Neuronal stem cell (in vitro differentiated cells): ENCODE data around the gene TNS3.
A peak's percentile ranks its signal among the peaks of the same experiment; 100 is the strongest.

Experiments
- DNase-seq: peaks from one replicate; pipeline ENCODE4 v3.0.0-alpha.2; 2013; ENCODE audit warnings: low spot score
- H2AFZ ChIP-seq: one replicate; pipeline ENCODE4 v1.6.1; 2013; ENCODE audit warnings: mild to moderate bottlenecking, low read length, inconsistent platforms
- H2AK5ac ChIP-seq: 2 replicates; pipeline ENCODE4 v1.6.1; 2013; ENCODE audit warnings: low read depth, mild to moderate bottlenecking, inconsistent platforms, low read length, moderate library complexity, mixed read lengths
- H2BK120ac ChIP-seq: 2 replicates; pipeline ENCODE4 v1.6.1; 2013; ENCODE audit warnings: low read depth, mild to moderate bottlenecking, inconsistent platforms, low read length, moderate library complexity, mixed read lengths
- H2BK12ac ChIP-seq: one replicate; pipeline ENCODE4 v1.6.1; 2013; ENCODE audit warnings: low read length, inconsistent platforms
- H2BK15ac ChIP-seq: 2 replicates; pipeline ENCODE4 v1.6.1; 2013; ENCODE audit warnings: mild to moderate bottlenecking, low read length, inconsistent platforms, mixed read lengths
- H2BK5ac ChIP-seq: one replicate; pipeline ENCODE4 v1.6.1; 2013; ENCODE audit warnings: inconsistent platforms, mild to moderate bottlenecking, low read length, moderate library complexity
- H3K14ac ChIP-seq: one replicate; pipeline ENCODE4 v1.6.1; 2013; ENCODE audit warnings: low read length, inconsistent platforms
- H3K18ac ChIP-seq: 2 replicates; pipeline ENCODE4 v1.6.1; 2013; ENCODE audit warnings: low read length, inconsistent platforms
- H3K23ac ChIP-seq: 2 replicates; pipeline ENCODE4 v1.6.1; 2013; ENCODE audit warnings: low read depth, mild to moderate bottlenecking, mixed read lengths, low read length, inconsistent platforms; ENCODE audit not compliant: poor library complexity
- H3K27ac ChIP-seq: replicated peaks from 3 replicates; pipeline ENCODE4 v1.5.1; 2013; ENCODE audit warnings: low read length, inconsistent platforms
- H3K27me3 ChIP-seq, 3 experiments: 2 replicates each; pipeline ENCODE4 v1.6.1; 2013; ENCODE audit warnings: low read length in 3 of 3, mild to moderate bottlenecking in 2 of 3, inconsistent platforms in 1 of 3, low read depth in 1 of 3, mixed read lengths in 1 of 3, moderate library complexity in 1 of 3; ENCODE audit not compliant: control insufficient read depth in 3 of 3, insufficient read depth in 3 of 3
- H3K36me3 ChIP-seq, 2 donors: replicated peaks in 1 of 2; 2 replicates each; pipeline ENCODE4 v1.6.1; 2013; ENCODE audit warnings: low read length in 2 of 2; ENCODE audit not compliant: control insufficient read depth in 2 of 2, insufficient read depth in 2 of 2
- H3K4ac ChIP-seq: 2 replicates; pipeline ENCODE4 v1.6.1; 2013; ENCODE audit warnings: inconsistent platforms, mild to moderate bottlenecking, low read length, moderate library complexity
- H3K4me1 ChIP-seq, 2 donors: 1 replicate in 1 of 2; 2 replicates in 1 of 2; pipeline ENCODE4 v1.6.1; 2013; ENCODE audit warnings: low read length in 2 of 2, low read depth in 1 of 2; ENCODE audit not compliant: control insufficient read depth in 2 of 2, insufficient read depth in 1 of 2
- H3K4me2 ChIP-seq: one replicate; pipeline ENCODE4 v1.6.1; 2013; ENCODE audit warnings: mild to moderate bottlenecking, low read length, inconsistent platforms; ENCODE audit not compliant: insufficient read depth, poor library complexity, severe bottlenecking
- H3K4me3 ChIP-seq, 2 donors: 2 replicates each; pipeline ENCODE4 v1.5.1; 2013; ENCODE audit warnings: low read length in 2 of 2, mild to moderate bottlenecking in 2 of 2, inconsistent platforms in 1 of 2, moderate library complexity in 1 of 2
- H3K79me1 ChIP-seq: one replicate; pipeline ENCODE4 v1.6.1; 2013; ENCODE audit warnings: low read depth, mild to moderate bottlenecking, inconsistent platforms, low read length, moderate library complexity
- H3K9ac ChIP-seq: one replicate; pipeline ENCODE4 v1.6.1; 2013; ENCODE audit warnings: mild to moderate bottlenecking, low read depth, low read length, inconsistent platforms; ENCODE audit not compliant: poor library complexity
- H3K9me3 ChIP-seq, 2 donors: replicated peaks in 1 of 2; 2 replicates each; pipeline versions ENCODE3 to v1.6.1; 2013; ENCODE audit warnings: low read length in 2 of 2, mild to moderate bottlenecking in 2 of 2, inconsistent platforms in 1 of 2, low read depth in 1 of 2, mixed read lengths in 1 of 2, moderate library complexity in 1 of 2; ENCODE audit not compliant: control insufficient read depth in 2 of 2, insufficient read depth in 1 of 2
- H4K8ac ChIP-seq: one replicate; pipeline ENCODE4 v1.6.1; 2013; ENCODE audit warnings: low read depth, mild to moderate bottlenecking, inconsistent platforms, low read length, moderate library complexity
- H4K91ac ChIP-seq: one replicate; pipeline ENCODE4 v1.6.1; 2013; ENCODE audit warnings: low read length, low read depth, mild to moderate bottlenecking, inconsistent platforms; ENCODE audit not compliant: poor library complexity
- WGBS, 2 donors: extraction: QIAGEN DNeasy Blood & Tissue Kit; methylation state at CpG; one replicate each; pipeline ENCODE4 v1.1.7; 2013; ENCODE audit warnings: missing lambda C conversion rate in 2 of 2, mixed read lengths in 1 of 2; ENCODE audit not compliant: insufficient read length in 2 of 2, insufficient replicate concordance in 1 of 2; ENCODE audit errors: extremely low coverage in 2 of 2; 5-methylcytosine and 5-hydroxymethylcytosine counted together

Gene TNS3

DNA sequence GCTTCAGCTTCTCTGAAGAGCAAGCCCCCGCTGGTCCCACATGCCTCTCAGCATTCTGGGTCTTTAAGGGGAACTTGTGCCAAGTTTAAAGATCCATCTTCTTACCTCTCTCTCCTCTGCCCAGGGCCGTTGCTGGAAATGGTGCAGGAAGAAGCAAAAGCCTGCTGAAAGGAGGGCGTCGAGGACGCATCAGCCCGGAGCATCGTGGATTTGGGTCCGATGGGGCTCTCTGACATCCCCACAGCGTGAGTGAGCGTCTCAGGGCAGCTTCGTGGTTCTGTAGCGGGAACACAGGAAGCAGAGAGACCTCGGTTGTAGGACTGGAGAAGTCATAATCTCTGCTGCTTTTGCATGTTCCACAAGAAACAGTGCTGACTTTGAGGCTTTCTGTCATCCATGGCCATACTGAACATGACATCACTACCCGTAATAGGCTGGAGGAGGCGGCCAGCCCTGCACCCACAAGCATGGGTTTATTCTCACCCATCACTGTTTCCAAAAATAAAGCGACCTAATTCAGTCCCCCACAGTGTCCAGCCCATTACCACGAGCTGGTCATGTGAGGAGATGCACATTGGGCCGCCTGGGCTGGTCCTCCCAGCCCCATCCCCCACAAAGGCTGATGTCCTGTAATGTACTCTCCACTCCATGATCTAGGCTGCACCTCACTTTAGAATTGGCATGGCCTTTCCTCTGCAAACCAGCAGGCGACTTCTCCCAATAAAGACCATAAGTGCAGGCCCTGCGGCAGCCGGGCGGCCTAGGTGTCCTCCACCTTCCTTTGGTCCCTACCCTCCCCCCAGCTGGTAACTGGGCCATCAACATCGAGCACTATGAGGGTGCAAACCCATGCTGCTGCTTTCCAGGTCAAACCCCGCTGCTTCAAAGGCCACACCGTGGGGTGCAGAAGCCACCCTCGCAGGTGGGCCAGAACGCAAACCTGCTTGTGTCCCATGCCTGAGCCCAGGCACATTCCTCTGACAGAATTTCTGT lies 276.9 kb downstream of the TNS3 start:
- H3K4me1 ChIP-seq: no peaks in the 10 kb centered on the region
- H3K4me2 ChIP-seq: no peak overlapping the region
- peak overlapping the region; percentile 27 for H3K23ac ChIP-seq
- H3K4me3 ChIP-seq: no peak overlapping the region
- no peak overlapping the region for H4K8ac ChIP-seq
- no peak overlapping the region for H2BK15ac ChIP-seq
- H3K36me3 ChIP-seq: peaks cover 11 to 26% of the 10 kb centered on the region in 2 donors
- no peak overlapping the region for H2AFZ ChIP-seq
- H3K27me3 ChIP-seq: no peaks in the 10 kb centered on the region
- H3K79me1 ChIP-seq: peaks cover 2% of the 10 kb centered on the region
- H3K14ac ChIP-seq: no peak overlapping the region
- H4K91ac ChIP-seq: no peak overlapping the region
- no CpG with 5 or more reads among the region's 27 CpGs for WGBS, 2 donors
- peak overlapping the region; percentile 66 for H3K9ac ChIP-seq
- H2BK12ac ChIP-seq: no peak overlapping the region
- no peak overlapping the region for H2AK5ac ChIP-seq
- DNase-seq: no peak
- no peak overlapping the region for H2BK120ac ChIP-seq
- no peak overlapping the region for H3K4ac ChIP-seq
- peak overlapping the region; percentile 61 for H3K18ac ChIP-seq
- H3K9me3 ChIP-seq: peaks cover 3% of the 10 kb centered on the region in 2 donors
- no peak overlapping the region for H2BK5ac ChIP-seq
- H3K27ac ChIP-seq: no peak overlapping the region

DNA sequence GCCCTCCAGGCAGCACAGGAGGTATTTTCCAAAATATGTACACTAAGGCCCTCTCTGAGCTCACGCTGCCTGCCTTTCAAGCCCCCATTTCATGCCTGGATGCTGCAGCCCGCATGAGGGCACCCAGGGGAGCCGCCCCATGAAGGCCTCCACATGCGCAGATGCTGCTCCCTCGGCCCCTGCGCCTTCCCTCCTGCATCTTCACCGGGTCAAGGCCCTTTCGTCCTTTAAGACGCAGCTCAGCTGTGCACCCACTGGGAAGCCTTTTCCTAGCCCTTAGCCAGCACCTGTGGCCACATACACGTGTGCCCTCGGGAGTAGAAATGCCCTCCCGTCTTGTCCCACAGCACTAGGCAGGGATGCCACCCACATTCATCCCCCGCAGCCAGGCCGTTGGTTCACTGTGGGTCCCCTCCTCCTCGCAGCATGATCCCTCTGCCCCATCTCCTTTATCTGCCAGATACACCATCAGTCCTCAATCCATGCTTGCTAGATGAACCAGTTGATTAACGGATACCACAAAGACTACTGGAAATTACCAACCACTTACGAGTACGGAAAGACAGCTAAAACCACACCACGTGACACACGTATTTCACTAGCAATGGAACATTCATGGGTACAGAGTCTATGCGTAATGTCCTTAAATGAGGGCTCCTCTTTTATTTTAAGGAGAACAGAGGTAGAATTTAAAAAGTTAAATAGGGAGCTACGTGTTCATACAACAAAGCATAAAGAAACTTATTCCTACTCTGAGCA lies 278.0 kb downstream of the TNS3 start:
- no CpG with 5 or more reads among the region's 22 CpGs for WGBS, 2 donors
- H3K4ac ChIP-seq: no peak overlapping the region
- peaks cover 11 to 27% of the 10 kb centered on the region in 2 donors for H3K36me3 ChIP-seq

DNA sequence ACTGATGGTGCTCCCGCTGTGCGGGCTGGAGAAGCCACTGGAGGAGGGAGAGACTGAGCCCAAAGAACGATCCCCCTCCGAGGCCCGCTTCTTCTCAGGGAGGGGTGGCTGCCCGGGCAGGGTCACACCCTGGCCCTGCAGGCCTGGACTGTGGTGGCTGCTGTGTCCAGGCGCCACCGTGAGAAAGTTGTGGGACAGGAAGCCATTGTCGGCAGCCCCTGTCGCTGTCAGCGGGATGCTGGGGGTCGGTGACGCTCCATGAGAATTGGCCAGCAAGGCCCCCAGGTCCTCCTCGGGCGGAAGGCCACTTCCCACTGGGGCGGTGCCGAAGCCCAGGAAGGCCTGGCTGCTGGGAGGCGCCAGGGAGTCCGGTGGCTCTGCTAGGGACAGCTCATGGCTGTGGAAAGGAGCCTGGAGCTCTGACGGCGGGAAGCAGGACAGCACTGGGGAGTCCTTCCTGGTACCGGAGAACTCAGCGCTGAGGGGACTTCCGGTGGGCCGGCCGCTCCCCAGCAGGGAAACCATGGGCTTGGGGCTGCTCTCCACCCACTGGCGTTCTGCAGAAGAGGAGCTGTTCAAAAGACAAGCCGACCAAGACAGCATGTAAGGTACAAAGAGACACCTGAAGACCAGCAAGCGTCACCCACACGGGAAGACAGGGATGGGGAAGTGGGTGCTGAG lies 278.8 kb downstream of the TNS3 start:
- Histone ChIP-seq H4K91ac (no peak overlapping the region), H3K79me1 (peaks cover 2% of the 10 kb centered on the region), H3K4ac (no peak overlapping the region), H2BK12ac (no peak overlapping the region), H3K9me3 (no peaks in the 10 kb centered on the region), H3K4me1 (peaks cover 0 to 3% of the 10 kb centered on the region in 2 donors), H3K27ac (no peak overlapping the region), H2AK5ac (no peak overlapping the region), H3K23ac (no peak overlapping the region), H4K8ac (peak overlapping the region; percentile 6), H3K4me2 (no peak overlapping the region), H3K18ac (no peak overlapping the region), H3K36me3 (peaks cover 11 to 27% of the 10 kb centered on the region in 2 donors), H3K27me3 (no peaks in the 10 kb centered on the region), H2BK120ac (peak overlapping the region; percentile 9), H3K9ac (peak overlapping the region; percentile 35), H2BK5ac (peak overlapping the region; percentile 26), H3K4me3 (no peak overlapping the region), H2AFZ (no peak overlapping the region), H2BK15ac (no peak overlapping the region), H3K14ac (no peak overlapping the region)
- WGBS, 2 donors: no CpG with 5 or more reads among the region's 30 CpGs
- DNase-seq: no peak

More for the DNA sequence above, 278.0 kb downstream of the TNS3 start:
- H2AFZ ChIP-seq: no peak overlapping the region
- no peak overlapping the region for H3K27ac ChIP-seq
- no peak overlapping the region for H3K18ac ChIP-seq
- H2BK15ac ChIP-seq: no peak overlapping the region
- H3K27me3 ChIP-seq: no peaks in the 10 kb centered on the region
- no peak overlapping the region for H2AK5ac ChIP-seq
- peaks cover 0 to 3% of the 10 kb centered on the region in 2 donors for H3K4me1 ChIP-seq
- H2BK12ac ChIP-seq: no peak overlapping the region
- no peak overlapping the region for H2BK5ac ChIP-seq
- H3K9me3 ChIP-seq: peaks cover 3% of the 10 kb centered on the region in 2 donors
- peaks cover 2% of the 10 kb centered on the region for H3K79me1 ChIP-seq
- no peak overlapping the region for H4K91ac ChIP-seq
- no peak overlapping the region for H3K4me3 ChIP-seq
- no peak overlapping the region for H3K14ac ChIP-seq
- no peak overlapping the region for H3K23ac ChIP-seq
- no peak overlapping the region for H2BK120ac ChIP-seq
- H3K4me2 ChIP-seq: no peak overlapping the region
- no peak overlapping the region for H3K9ac ChIP-seq
- no peak for DNase-seq
- peak overlapping the region; percentile 6 for H4K8ac ChIP-seq
